Fibroblast of lung (primary cell): ENCODE results near the gene UGT1A5. TPM values are rescaled to one million over a fixed set of nuclear protein-coding genes. Genes with fewer than 3 reads are reported as not detected.
A peak's percentile ranks its signal among the peaks of the same experiment; 100 is the strongest.

Experiments used
- DNase-seq, 2 donors: peaks; one replicate each; pipeline versions ENCODE4 v3.0.0 to v3.0.0-alpha.2; 2010; ENCODE audit warnings: low read depth in 2 of 2
- H2AFZ ChIP-seq: 2 replicates; pipeline ENCODE4 v1.5.1; 2012; ENCODE audit warnings: low read length, control low read depth, inconsistent platforms
- H3K27ac ChIP-seq: 2 replicates; pipeline ENCODE4 v1.5.1; 2011; ENCODE audit warnings: low read length, control low read depth; ENCODE audit not compliant: insufficient read depth
- H3K27me3 ChIP-seq: 2 replicates; pipeline ENCODE4 v1.5.1; 2011; ENCODE audit warnings: mild to moderate bottlenecking, low read length; ENCODE audit not compliant: control insufficient read depth, insufficient read depth
- H3K36me3 ChIP-seq: 2 replicates; pipeline ENCODE4 v1.5.1; 2011; ENCODE audit warnings: low read length; ENCODE audit not compliant: control insufficient read depth, insufficient read depth
- H3K4me1 ChIP-seq: 2 replicates; pipeline ENCODE4 v1.5.1; 2011; ENCODE audit warnings: low read length; ENCODE audit not compliant: control insufficient read depth, insufficient read depth; ENCODE audit errors: extremely low read depth
- H3K4me2 ChIP-seq: 2 replicates; pipeline ENCODE4 v1.5.1; 2011; ENCODE audit warnings: low read length, control low read depth; ENCODE audit not compliant: insufficient read depth; ENCODE audit errors: extremely low read depth
- H3K4me3 ChIP-seq, 4 experiments: fragments of 200-600 bp in 1 of 4; sonication (generic) in 1 of 4; replicated peaks in 1 of 4; 2 replicates each; pipeline ENCODE4 v1.5.1; 2011 to 2016; ENCODE audit warnings: low read length in 4 of 4, low read depth in 3 of 4, mild to moderate bottlenecking in 3 of 4, control low read depth in 2 of 4, inconsistent platforms in 1 of 4, mixed read lengths in 1 of 4; ENCODE audit not compliant: insufficient read depth in 1 of 4; ENCODE audit errors: control extremely low read depth in 1 of 4
- H3K79me2 ChIP-seq: 2 replicates; pipeline ENCODE4 v1.5.1; 2012; ENCODE audit warnings: mild to moderate bottlenecking, low read length, inconsistent platforms; ENCODE audit not compliant: control insufficient read depth, insufficient read depth
- H3K9ac ChIP-seq: 2 replicates; pipeline ENCODE4 v1.5.1; 2011; ENCODE audit warnings: mild to moderate bottlenecking, low read length, control low read depth; ENCODE audit not compliant: insufficient read depth
- H3K9me3 ChIP-seq: 2 replicates; pipeline ENCODE4 v1.5.1; 2012; ENCODE audit warnings: low read depth, low read length; ENCODE audit not compliant: control insufficient read depth, insufficient read depth
- H4K20me1 ChIP-seq: 2 replicates; pipeline ENCODE4 v1.5.1; 2011; ENCODE audit warnings: low read length; ENCODE audit not compliant: control insufficient read depth, insufficient read depth; ENCODE audit errors: extremely low read depth
- CTCF ChIP-seq, 2 donors: IDR thresholded peaks in 1 of 2; conservative IDR thresholded peaks in 1 of 2; 1 replicate in 1 of 2; 2 replicates in 1 of 2; pipeline ENCODE4 v1.5.1; 2011 to 2012; ENCODE audit warnings: low read length in 2 of 2, control low read depth in 1 of 2, inconsistent platforms in 1 of 2, low read depth in 1 of 2, mild to moderate bottlenecking in 1 of 2
- EZH2 ChIP-seq: IDR thresholded peaks from 2 replicates; pipeline ENCODE4 v1.5.1; 2012; ENCODE audit warnings: low read length, control low read depth, mild to moderate bottlenecking; ENCODE audit errors: missing control alignments
- polyA plus RNA-seq, 2 donors: library from polyadenylated mRNA; depleted of rRNA in 1 of 2; stranded (reverse) in 1 of 2; unstranded in 1 of 2; fragments of >200 nt; gene quantifications; 2 replicates each; pipeline ENCODE4 v1.2.1, GENCODE V29; 2011 to 2012; ENCODE audit warnings: missing spikeins in 1 of 2
- total RNA-seq: library from RNA; depleted of rRNA; stranded (reverse); fragments of >200 nt; gene quantifications from 2 replicates; pipeline ENCODE4 v1.2.1, GENCODE V29; 2014

UGT1A5 gene
- total and polyA plus RNA-seq, 2 donors (not counting 1 experiment from before 2014, with no cell fraction given) = not detected

- Histone ChIP-seq H3K27ac (no peak overlapping the region), H4K20me1 (no peaks in the 10 kb centered on the region), H3K9ac (no peak overlapping the region), H3K79me2 (no peaks in the 10 kb centered on the region), H3K4me1 (no peaks in the 10 kb centered on the region), H3K9me3 (no peaks in the 10 kb centered on the region), H3K4me3 (no peak overlapping the region), H3K36me3 (no peaks in the 10 kb centered on the region), H3K4me2 (no peak overlapping the region), H3K27me3 (peaks cover 3% of the 10 kb centered on the region), H2AFZ (no peak overlapping the region)
- TF ChIP-seq EZH2 (no peak), CTCF (conservative IDR thresholded peaks at IDR 0.05 in 1 of 2, IDR thresholded peaks at IDR 0.05 in 1 of 2; ENCODE audit: low read depth in 1 of 2, low read length in 2 of 2) (no peak)
- peak in 1 of 2 donors; percentile 72 for DNase-seq
Measured at GRCh38 chr2:233801357-233802131, 88.8 kb downstream of the UGT1A5 start.

DNA sequence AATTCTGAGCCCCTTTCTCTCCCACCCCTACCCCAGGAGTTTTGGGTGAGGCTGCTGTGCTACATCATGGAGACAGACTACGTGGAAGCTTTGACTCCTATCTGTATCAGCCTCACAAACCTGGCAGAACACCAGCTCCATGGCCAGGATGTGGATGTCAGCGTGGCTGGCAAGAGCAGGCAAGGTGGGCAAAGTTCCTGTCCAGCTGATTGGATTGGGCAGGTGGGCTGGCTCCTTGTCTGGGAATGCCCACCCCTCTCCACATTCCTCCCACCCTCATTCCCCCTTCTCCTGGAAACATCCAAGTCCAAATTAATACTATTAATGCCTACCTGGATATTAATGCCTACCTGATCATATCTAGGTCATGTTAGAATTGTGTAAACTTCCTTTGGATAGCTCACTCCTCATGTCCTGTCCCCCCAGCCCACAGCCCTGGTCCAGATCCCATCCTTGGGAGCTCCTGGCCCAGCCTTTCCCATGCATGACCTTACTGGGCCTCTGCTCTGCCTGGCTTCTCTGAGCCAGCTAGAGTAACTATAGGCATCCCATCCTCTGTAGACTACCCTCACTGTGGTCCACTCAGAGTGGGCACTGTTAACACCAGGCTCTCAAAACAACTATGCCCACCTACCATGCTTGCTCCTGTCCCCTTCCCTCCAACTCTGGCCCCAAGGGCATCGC is 89.6 kb downstream of the UGT1A5 start:
- no peaks in the 10 kb centered on the region for H3K79me2 ChIP-seq
- no peak overlapping the region for H3K4me3 ChIP-seq
- TF ChIP-seq CTCF (conservative IDR thresholded peaks at IDR 0.05 in 1 of 2, IDR thresholded peaks at IDR 0.05 in 1 of 2; ENCODE audit: low read depth in 1 of 2, low read length in 2 of 2) = no peak
- no peak for TF ChIP-seq EZH2
- peaks cover 3% of the 10 kb centered on the region for H3K27me3 ChIP-seq
- no peak for DNase-seq
- H3K4me1 ChIP-seq = no peaks in the 10 kb centered on the region
- no peaks in the 10 kb centered on the region for H3K9me3 ChIP-seq
- no peaks in the 10 kb centered on the region for H3K36me3 ChIP-seq
- H2AFZ ChIP-seq = no peak overlapping the region
- H4K20me1 ChIP-seq = no peaks in the 10 kb centered on the region
- H3K4me2 ChIP-seq = no peak overlapping the region
- H3K27ac ChIP-seq = no peak overlapping the region
- no peak overlapping the region for H3K9ac ChIP-seq

- H3K27ac ChIP-seq = no peak overlapping the region
- no peak overlapping the region for H3K4me2 ChIP-seq
- H3K9ac ChIP-seq = no peak overlapping the region
- H3K79me2 ChIP-seq = no peaks in the 10 kb centered on the region
- H3K4me1 ChIP-seq = no peaks in the 10 kb centered on the region
- H3K27me3 ChIP-seq = peaks cover 3% of the 10 kb centered on the region
- H2AFZ ChIP-seq = no peak overlapping the region
- no peak overlapping the region for H3K4me3 ChIP-seq
- TF ChIP-seq CTCF (conservative IDR thresholded peaks at IDR 0.05 in 1 of 2, IDR thresholded peaks at IDR 0.05 in 1 of 2; ENCODE audit: low read depth in 1 of 2, low read length in 2 of 2) = no peak
- no peak for TF ChIP-seq EZH2
- H3K9me3 ChIP-seq = no peaks in the 10 kb centered on the region
- DNase-seq = no peak
- no peaks in the 10 kb centered on the region for H3K36me3 ChIP-seq
- H4K20me1 ChIP-seq = no peaks in the 10 kb centered on the region
Measured at GRCh38 chr2:233803292-233803911, 90.7 kb downstream of the UGT1A5 start.
